GM13976 (cell line): ENCODE results near the gene C11orf58.

Experiments
- DNase-seq: peaks from one replicate; pipeline ENCODE4 v3.0.0; 2012; ENCODE audit warnings: low spot score
- CTCF ChIP-seq: IDR thresholded peaks from 2 replicates; pipeline ENCODE4 v1.5.1; 2012; ENCODE audit warnings: borderline replicate concordance, mild to moderate bottlenecking; ENCODE audit not compliant: insufficient read depth; ENCODE audit errors: extremely low read depth, missing control alignments, control extremely low read depth
- in situ Hi-C: fragments of 300-500 bp; cut with MboI; formaldehyde crosslinking; loops from one replicate; pipeline ENCODE4 v1.12.0; 2022; ENCODE audit warnings: low sequenced_read_pairs, mixed read lengths, inconsistent platforms; ENCODE audit not compliant: unreplicated experiment

The C11orf58 gene

GRCh38 chr11:16737818-16738192 is 642 bp upstream of the C11orf58 start:
- DNase-seq: no peak
- in situ Hi-C loops: no loop called here
- TF ChIP-seq CTCF: no peak

- in situ Hi-C loops: no loop called here
- TF ChIP-seq CTCF: no peak
- no peak for DNase-seq
These were observed 734 bp downstream of the C11orf58 start for GRCh38 chr11:16738947-16739815.

- in situ Hi-C loops: no loop called here
- DNase-seq: no peak
- TF ChIP-seq CTCF: no peak
These were observed 3.0 kb downstream of the C11orf58 start for GRCh38 chr11:16741473-16741872.

GRCh38 chr11:16743478-16743877 is 5.0 kb downstream of the C11orf58 start:
- DNase-seq: no peak
- in situ Hi-C loops: no loop called here
- no peak for TF ChIP-seq CTCF

- no peak for DNase-seq
- TF ChIP-seq CTCF: no peak
- in situ Hi-C loops: no loop called here
These were observed 5.8 kb downstream of the C11orf58 start for GRCh38 chr11:16744128-16744725.

GRCh38 chr11:16745950-16746605 is 7.6 kb downstream of the C11orf58 start:
- no peak for DNase-seq
- in situ Hi-C loops: no loop called here
- no peak for TF ChIP-seq CTCF
